ENCODE measurements around the gene VWA8. TPM values are rescaled to one million over a fixed set of nuclear protein-coding genes. Genes with fewer than 3 reads are reported as not detected.
"Not testable (repeated sequence)": the region's sequence is repeated elsewhere in the genome, so short reads cannot be mapped to it uniquely, and the experiment has no call there.

The VWA8 gene
- total RNA-seq, 1 donor from 2014 or later, result 17.6 TPM

GRCh38 chr13:41811588-41812021, 149.3 kb downstream of the VWA8 start:
- intact Hi-C loops (cut with micrococcal nuclease), result no loop called here

GRCh38 chr13:41809962-41810361, 150.9 kb downstream of the VWA8 start:
- intact Hi-C loops (cut with micrococcal nuclease), result no loop called here

- intact Hi-C loops (cut with micrococcal nuclease), result not testable (repeated sequence)
These were observed 157.5 kb downstream of the VWA8 start for GRCh38 chr13:41803445-41803735.

GRCh38 chr13:41802684-41803444, 158.0 kb downstream of the VWA8 start:
- intact Hi-C loops (cut with micrococcal nuclease), result no loop called here

- intact Hi-C loops (cut with micrococcal nuclease), result no loop called here
These were observed 158.7 kb downstream of the VWA8 start for GRCh38 chr13:41802043-41802683.

- intact Hi-C loops (cut with micrococcal nuclease), result no loop called here
These were observed 169.9 kb downstream of the VWA8 start for GRCh38 chr13:41791056-41791455.

GRCh38 chr13:41788552-41788951, 172.4 kb downstream of the VWA8 start:
- intact Hi-C loops (cut with micrococcal nuclease), result no loop called here

- intact Hi-C loops (cut with micrococcal nuclease), result no loop called here
These were observed 175.3 kb downstream of the VWA8 start for GRCh38 chr13:41785402-41786172.

GRCh38 chr13:41782086-41782485, 178.8 kb downstream of the VWA8 start:
- intact Hi-C loops (cut with micrococcal nuclease), result no loop called here

- intact Hi-C loops (cut with micrococcal nuclease), result no loop called here
These were observed 179.9 kb downstream of the VWA8 start for GRCh38 chr13:41780715-41781706.

GRCh38 chr13:41775251-41775650, 185.7 kb downstream of the VWA8 start:
- intact Hi-C loops (cut with micrococcal nuclease), result no loop called here

- intact Hi-C loops (cut with micrococcal nuclease), result no loop called here
These were observed 186.2 kb downstream of the VWA8 start for GRCh38 chr13:41774605-41775218.

- intact Hi-C loops (cut with micrococcal nuclease), result no loop called here
These were observed 193.1 kb downstream of the VWA8 start for GRCh38 chr13:41767801-41768200.

- intact Hi-C loops (cut with micrococcal nuclease), result no loop called here
These were observed 194.5 kb downstream of the VWA8 start for GRCh38 chr13:41766439-41766838.

- intact Hi-C loops (cut with micrococcal nuclease), result no loop called here
These were observed 195.1 kb downstream of the VWA8 start for GRCh38 chr13:41765813-41766212.

- intact Hi-C loops (cut with micrococcal nuclease), result no loop called here
These were observed 195.9 kb downstream of the VWA8 start for GRCh38 chr13:41765020-41765419.

GRCh38 chr13:41764558-41764957, 196.4 kb downstream of the VWA8 start:
- intact Hi-C loops (cut with micrococcal nuclease), result no loop called here

- intact Hi-C loops (cut with micrococcal nuclease), result no loop called here
These were observed 197.1 kb downstream of the VWA8 start for GRCh38 chr13:41763782-41764181.

- intact Hi-C loops (cut with micrococcal nuclease), result no loop called here
These were observed 198.1 kb downstream of the VWA8 start for GRCh38 chr13:41762796-41763195.

- intact Hi-C loops (cut with micrococcal nuclease), result no loop called here
These were observed 204.6 kb downstream of the VWA8 start for GRCh38 chr13:41756198-41756880.
